Measurements from ENCODE around the gene NRF1. TPM values are rescaled to one million over a fixed set of nuclear protein-coding genes. Genes with fewer than 3 reads are reported as not detected.

The NRF1 gene
- total RNA-seq, 1 experiment from 2014 or later: 25.9 TPM

DNA sequence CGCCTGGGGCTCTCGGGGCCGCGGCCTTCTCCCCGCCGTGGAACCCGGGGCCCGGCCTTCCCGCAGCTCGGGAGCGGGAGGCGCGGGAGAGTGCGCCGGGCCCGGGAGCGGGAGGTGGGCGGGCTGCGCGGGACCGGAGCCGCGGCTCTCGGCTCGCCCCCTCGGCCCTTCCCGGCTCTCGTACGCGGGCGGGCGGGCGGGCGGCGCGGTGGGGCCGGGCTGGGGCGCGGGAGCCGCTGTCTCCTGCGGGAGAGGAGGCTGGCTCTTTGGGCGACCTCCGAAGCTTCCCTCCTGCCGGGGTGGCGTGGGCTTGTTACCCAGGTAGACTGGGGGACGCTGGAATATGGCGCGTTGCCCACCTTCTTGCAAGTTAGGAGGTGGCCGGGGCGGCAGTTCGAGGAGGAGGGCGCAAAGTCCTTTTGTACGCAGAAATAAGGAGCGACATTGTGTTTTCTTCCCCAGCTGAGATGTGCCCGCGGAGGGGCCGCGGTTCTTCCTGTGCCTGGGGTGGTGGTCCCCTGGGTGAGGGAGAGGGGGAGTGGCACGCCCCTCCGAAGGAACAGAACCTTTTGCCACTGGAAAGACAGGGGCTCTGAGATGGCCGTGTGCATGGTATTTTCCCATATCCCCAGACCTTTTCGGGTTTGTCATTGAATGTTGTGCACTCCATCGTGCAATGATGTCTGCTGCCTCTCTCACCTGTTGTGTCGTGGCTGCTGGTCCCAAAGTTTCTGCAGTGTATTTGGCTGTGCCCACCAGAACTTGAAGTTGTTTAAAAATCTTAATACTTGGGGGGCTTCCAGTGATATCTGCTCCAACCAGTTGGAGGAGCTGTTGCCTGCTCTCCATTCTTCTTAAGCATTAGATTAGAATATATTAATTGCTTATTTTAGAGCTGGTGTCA lies 844 bp downstream of the NRF1 start:
- H3K27ac ChIP-seq (ENCODE audit: low read depth, low read length): peak overlapping the region; percentile 88
- peak; percentile 27 for ATAC-seq
- H3K4me1 ChIP-seq (ENCODE audit: control insufficient read depth in 1 of 2, insufficient read depth in 2 of 2, low read length in 2 of 2): peaks cover 6 to 24% of the 10 kb centered on the region in 2 experiments; a peak in 3 of 4 replicates
- peaks cover 87% of the 10 kb centered on the region for H3K79me2 ChIP-seq (ENCODE audit: insufficient read depth, low read length)
- H3K4me2 ChIP-seq (ENCODE audit: low read length): peak overlapping the region; percentile 90
- H2AFZ ChIP-seq (ENCODE audit: low read depth, low read length, poor library complexity, severe bottlenecking): no peak overlapping the region
- H3K9ac ChIP-seq (ENCODE audit: low read length): peak overlapping the region; percentile 93
- H3K4me3 ChIP-seq (replicated peaks in 1 of 2; ENCODE audit: low read depth in 1 of 2, low read length in 2 of 2): peak overlapping the region; percentile 87 to 96
- no peaks in the 10 kb centered on the region for H3K9me3 ChIP-seq (ENCODE audit: control insufficient read depth in 1 of 2, insufficient read depth in 1 of 2, low read depth in 1 of 2, low read length in 2 of 2)
- intact Hi-C loops (cut with micrococcal nuclease): loop anchor here (5.0 kb wide), 2 partner anchors 215 to 335 kb away; no protein-coding TSS in a partner anchor
- H3K9me2 ChIP-seq (ENCODE audit: insufficient read depth): no peaks in the 10 kb centered on the region
- peaks cover 5% of the 10 kb centered on the region; the same call in 1 of the 2 replicates for H4K20me1 ChIP-seq (ENCODE audit: insufficient read depth)
- H3K36me3 ChIP-seq (ENCODE audit: control insufficient read depth in 1 of 2, insufficient read depth in 2 of 2, low read length in 2 of 2): peaks cover 0 to 19% of the 10 kb centered on the region in 2 experiments; a peak in 1 of 4 replicates
- no peak for TF ChIP-seq ELF1 (IDR thresholded peaks at IDR 0.05; ENCODE audit: borderline replicate concordance, low read depth)
- no peak for TF ChIP-seq EGR1 (IDR thresholded peaks at IDR 0.05; ENCODE audit: low read depth)
- TF ChIP-seq, protein P1, sequence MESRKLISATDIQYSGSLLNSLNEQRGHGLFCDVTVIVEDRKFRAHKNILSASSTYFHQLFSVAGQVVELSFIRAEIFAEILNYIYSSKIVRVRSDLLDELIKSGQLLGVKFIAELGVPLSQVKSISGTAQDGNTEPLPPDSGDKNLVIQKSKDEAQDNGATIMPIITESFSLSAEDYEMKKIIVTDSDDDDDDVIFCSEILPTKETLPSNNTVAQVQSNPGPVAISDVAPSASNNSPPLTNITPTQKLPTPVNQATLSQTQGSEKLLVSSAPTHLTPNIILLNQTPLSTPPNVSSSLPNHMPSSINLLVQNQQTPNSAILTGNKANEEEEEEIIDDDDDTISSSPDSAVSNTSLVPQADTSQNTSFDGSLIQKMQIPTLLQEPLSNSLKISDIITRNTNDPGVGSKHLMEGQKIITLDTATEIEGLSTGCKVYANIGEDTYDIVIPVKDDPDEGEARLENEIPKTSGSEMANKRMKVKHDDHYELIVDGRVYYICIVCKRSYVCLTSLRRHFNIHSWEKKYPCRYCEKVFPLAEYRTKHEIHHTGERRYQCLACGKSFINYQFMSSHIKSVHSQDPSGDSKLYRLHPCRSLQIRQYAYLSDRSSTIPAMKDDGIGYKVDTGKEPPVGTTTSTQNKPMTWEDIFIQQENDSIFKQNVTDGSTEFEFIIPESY (IDR thresholded peaks at IDR 0.05; ENCODE audit: extremely low read depth, insufficient replicate concordance, low read length): no peak
- peak; percentile 35 to 51 (median 36); a peak in 4 of 6 replicates for TF ChIP-seq CTCF (IDR thresholded peaks at IDR 0.05 in 2 of 3, conservative IDR thresholded peaks at IDR 0.05 in 1 of 3; ENCODE audit: borderline replicate concordance in 1 of 3, insufficient read depth in 1 of 3, low read depth in 2 of 3, low read length in 2 of 3)
- no peak for TF ChIP-seq SIN3A (IDR thresholded peaks at IDR 0.05; ENCODE audit: low read depth)
- peak; percentile 69 for TF ChIP-seq ZFX (IDR thresholded peaks at IDR 0.05)
- no peak for TF ChIP-seq SP1 (IDR thresholded peaks at IDR 0.05; ENCODE audit: low read depth)
- peak; percentile 49 for TF ChIP-seq RAD21 (IDR thresholded peaks at IDR 0.05; ENCODE audit: low read depth)
- ChIA-PET CTCF (interaction anchor here (0.6 to 1.5 kb wide), 9 partner anchors 10 to 1416 kb away, joined by 3 to 5 read pairs (median 3); no protein-coding TSS in a partner anchor), RAD21 (ENCODE audit: low non-redundant PET in 1 of 2, low total read pairs in 2 of 2, uncharacterized antibody in 2 of 2, unreplicated experiment in 2 of 2) (interaction anchor here in 1 of 2 experiments (0.6 kb wide), 1 partner anchor 30 kb away, joined by 4 read pairs; no protein-coding TSS in a partner anchor), POLR2A (interaction anchor here (0.7 to 1.3 kb wide), 3 partner anchors 9 to 22 kb away, joined by 3 to 5 read pairs (median 3); no protein-coding TSS in a partner anchor)
- no TSS peak for BruUV-seq (replicated peaks)
- no peak for DNase-seq (ENCODE audit: low read depth, low spot score)
- no peaks in the 10 kb centered on the region for H3K27me3 ChIP-seq (ENCODE audit: insufficient read depth, low read length)
